Activated CD8-positive, alpha-beta memory T cell treated with anti-CD3 and anti-CD28 coated beads, Interleukin-2, amount 10 ng/mL, durations not matched to agents 7 days and 5 days (primary cell): ENCODE data around the gene KRT17. TPM values are rescaled to one million over a fixed set of nuclear protein-coding genes. Genes with fewer than 3 reads are reported as not detected.
"Not testable (repeated sequence)": the region's sequence is repeated elsewhere in the genome, so short reads cannot be mapped to it uniquely, and the experiment has no call there.

Experiments used
- ATAC-seq: fragments of 150-1000 bp; cut with Tn5 transposase; one replicate; pipeline ENCODE4 v1.10.0; 2021; ENCODE audit warnings: moderate library complexity
- CTCF ChIA-PET: fragments of 350-600 bp; sonication (Branson Sonifier 250); formaldehyde crosslinking; loops from one replicate; lab custom pipeline; 2021; ENCODE audit warnings: antibody characterized with exemption; lab: Charles Lee
- DNase-seq: peaks from one replicate; pipeline ENCODE4 v3.0.0-alpha.2; 2020
- H3K27ac Mint-ChIP-seq: one replicate; pipeline ENCODE4 v1.8.0; 2021; ENCODE audit warnings: mild to moderate bottlenecking, mixed read lengths
- H3K27me3 Mint-ChIP-seq: one replicate; pipeline ENCODE4 v1.8.0; 2021; ENCODE audit warnings: mixed read lengths
- H3K36me3 Mint-ChIP-seq: one replicate; pipeline ENCODE4 v1.8.0; 2021; ENCODE audit warnings: mild to moderate bottlenecking, mixed read lengths
- H3K4me1 Mint-ChIP-seq: one replicate; pipeline ENCODE4 v1.8.0; 2021; ENCODE audit warnings: mixed read lengths
- H3K4me3 Mint-ChIP-seq: one replicate; pipeline ENCODE4 v1.8.0; 2021; ENCODE audit warnings: mild to moderate bottlenecking, moderate library complexity, mixed read lengths
- H3K9me3 Mint-ChIP-seq: one replicate; pipeline ENCODE4 v1.8.0; 2022; ENCODE audit warnings: low read depth, mixed read lengths
- total RNA-seq, 2 experiments: library from RNA; stranded (reverse); gene quantifications; one replicate each; pipeline ENCODE4 v1.2.3, GENCODE V29; 2021

Gene KRT17
- total RNA-seq, 2 experiments from 2014 or later = 0.80 TPM; not detected in 1

DNA sequence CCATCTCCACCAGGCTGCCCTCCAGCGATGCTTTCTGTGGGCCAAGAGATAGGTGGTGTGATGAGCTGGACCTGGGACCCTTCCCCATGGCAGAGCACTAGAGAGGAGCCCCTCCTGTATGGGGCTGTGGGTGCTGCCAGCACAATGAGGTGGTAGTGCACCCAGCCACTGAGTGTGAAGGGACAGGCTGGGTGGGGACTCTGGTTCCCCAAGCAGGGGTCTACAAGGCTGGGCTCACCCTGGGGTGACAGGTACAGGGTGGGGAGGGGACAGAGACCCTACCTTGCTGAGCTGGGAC lies 3.6 kb upstream of the KRT17 start:
- H3K4me1 Mint-ChIP-seq, H3K27ac Mint-ChIP-seq, H3K27me3 Mint-ChIP-seq, ATAC-seq, H3K4me3 Mint-ChIP-seq, H3K36me3 Mint-ChIP-seq, H3K9me3 Mint-ChIP-seq, DNase-seq: not testable (repeated sequence)
- CTCF ChIA-PET = interaction anchor here (1.4 to 1.5 kb wide), 2 partner anchors 35 to 79 kb away, joined by 3 to 4 read pairs; no protein-coding TSS in a partner anchor

DNA sequence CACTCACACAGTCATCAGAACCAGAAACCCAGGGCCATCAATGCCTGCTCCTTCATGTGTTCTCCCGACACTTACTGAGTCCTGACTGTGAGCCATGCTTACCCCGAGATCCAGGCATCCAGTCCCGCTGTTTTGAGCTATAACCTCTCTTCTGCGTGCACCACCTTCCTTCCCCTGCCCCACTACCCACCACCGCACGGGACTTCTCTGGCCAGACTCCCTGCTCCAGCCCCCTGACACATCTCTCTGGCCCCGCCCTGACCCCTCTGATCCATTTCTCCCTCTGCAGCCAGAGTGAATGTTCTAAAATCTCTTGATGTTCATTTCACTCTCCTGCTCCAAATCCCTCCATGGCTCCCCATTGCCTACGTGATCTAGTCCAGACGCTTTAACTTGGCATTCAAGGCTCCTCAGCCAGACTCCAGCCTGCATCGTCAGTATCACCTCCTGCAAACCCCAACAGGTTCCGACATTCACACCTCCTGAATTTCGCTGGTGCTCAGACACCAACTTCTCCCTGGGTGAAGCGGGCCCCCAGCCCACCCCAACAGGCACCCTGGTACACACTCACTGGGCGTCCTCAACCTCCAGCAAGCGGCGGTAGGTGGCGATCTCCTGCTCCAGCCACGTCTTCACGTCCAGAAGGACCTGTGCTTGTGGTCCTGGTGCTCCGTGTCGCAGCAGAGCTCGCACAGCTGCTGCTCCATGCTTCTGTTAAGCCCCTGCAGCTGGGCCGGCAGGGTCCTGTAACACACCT lies 3.1 kb upstream of the KRT17 start:
- CTCF ChIA-PET = interaction anchor here (0.9 to 1.5 kb wide), 3 partner anchors 21 to 79 kb away, joined by 3 to 4 read pairs (median 4); no protein-coding TSS in a partner anchor
- DNase-seq (no peak), ATAC-seq (no peak)
- Mint-ChIP-seq H3K27me3 (no peaks in the 10 kb centered on the region), H3K9me3 (no peaks in the 10 kb centered on the region), H3K27ac (no peak overlapping the region), H3K36me3 (no peaks in the 10 kb centered on the region), H3K4me1 (no peaks in the 10 kb centered on the region), H3K4me3 (no peak overlapping the region)

DNA sequence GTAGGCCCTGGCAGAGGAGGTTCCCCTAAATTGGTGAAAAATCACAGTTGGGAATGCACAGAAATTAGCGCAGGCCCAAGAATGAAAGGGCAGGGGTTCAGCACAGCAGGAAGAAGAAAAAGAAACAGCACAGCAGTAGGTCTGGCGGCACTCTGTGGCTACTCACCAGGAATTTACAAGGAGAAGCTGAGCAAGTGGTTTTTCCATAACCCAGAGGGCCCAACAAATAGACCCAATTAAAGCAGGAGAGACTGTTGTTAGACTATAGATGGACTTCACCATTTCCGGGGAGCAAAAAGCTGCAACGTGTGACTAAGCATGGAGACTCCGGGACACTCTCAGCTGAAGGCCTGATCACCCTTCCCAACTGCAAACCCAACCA lies 2.5 kb upstream of the KRT17 start:
- not testable (repeated sequence) for H3K36me3 Mint-ChIP-seq, ATAC-seq, H3K27ac Mint-ChIP-seq, H3K9me3 Mint-ChIP-seq, H3K4me3 Mint-ChIP-seq, H3K4me1 Mint-ChIP-seq, H3K27me3 Mint-ChIP-seq, DNase-seq
- CTCF ChIA-PET = interaction anchor here (0.9 to 1.5 kb wide), 2 partner anchors 22 to 36 kb away, joined by 4 read pairs; no protein-coding TSS in a partner anchor

DNA sequence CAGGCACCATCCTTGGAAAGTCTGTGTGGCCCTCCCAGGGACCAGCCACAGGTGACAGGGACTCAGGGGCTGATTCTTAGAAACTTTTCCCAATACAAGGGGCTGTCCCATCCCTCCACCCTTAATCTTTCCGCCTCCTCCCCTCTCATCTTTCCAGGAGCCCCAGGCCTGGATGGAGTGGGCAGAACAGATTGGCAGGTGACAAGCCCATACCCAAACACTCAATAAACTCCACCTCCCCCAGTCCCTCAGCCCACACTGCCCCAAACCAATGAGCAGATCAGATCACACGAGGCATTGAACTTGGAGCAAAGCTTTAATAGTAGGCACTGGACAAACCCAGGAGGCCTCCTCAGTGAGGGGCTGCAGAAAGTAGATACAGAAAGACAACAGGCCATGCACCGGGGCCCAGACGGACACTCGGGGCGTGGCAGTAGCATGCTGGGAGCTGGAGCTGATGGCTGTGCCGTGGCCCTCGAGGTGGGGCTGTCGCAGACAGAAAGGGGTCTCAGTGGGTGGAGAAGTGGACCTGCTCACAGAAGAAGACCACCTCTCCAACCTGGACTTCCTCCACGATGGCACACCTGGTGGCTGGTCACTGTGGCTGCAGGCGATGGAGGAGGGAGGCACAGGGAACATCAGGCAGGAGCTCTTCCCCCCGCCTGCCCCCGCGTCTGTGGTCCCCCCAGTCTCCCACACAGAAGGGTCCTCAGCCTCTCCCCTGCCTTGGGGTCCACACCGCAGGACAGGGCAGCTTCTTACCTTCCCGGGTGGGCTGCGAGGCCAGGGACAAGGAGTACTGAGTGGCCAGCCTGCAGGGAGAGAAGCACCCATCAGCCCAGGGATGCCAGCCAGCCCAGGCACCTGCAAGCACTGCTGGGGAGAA lies 1.9 kb upstream of the KRT17 start:
- H3K27ac Mint-ChIP-seq, H3K36me3 Mint-ChIP-seq, ATAC-seq, H3K9me3 Mint-ChIP-seq, DNase-seq, H3K27me3 Mint-ChIP-seq, CTCF ChIA-PET, H3K4me3 Mint-ChIP-seq, H3K4me1 Mint-ChIP-seq: not testable (repeated sequence)

DNA sequence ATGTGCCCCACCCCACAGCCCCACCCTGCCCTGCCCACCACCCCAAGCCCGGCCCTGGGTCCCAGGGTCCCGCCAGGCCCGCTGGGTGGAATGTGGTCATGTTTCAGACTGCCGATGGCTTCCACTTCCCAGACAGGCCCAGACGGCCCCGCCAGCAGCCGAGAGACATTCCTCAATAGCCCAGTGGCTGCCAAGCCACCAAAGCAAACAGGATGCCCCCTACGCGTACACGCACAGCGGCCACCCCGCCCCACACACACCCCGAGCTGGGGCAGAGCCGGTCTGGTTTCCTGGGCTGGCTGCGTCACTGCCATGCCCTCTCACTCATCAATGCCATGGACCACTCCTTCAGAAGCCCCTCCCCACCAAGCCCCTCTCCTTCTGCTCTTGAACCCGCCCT lies 1.2 kb upstream of the KRT17 start:
- H3K27ac Mint-ChIP-seq = no peak overlapping the region
- no peaks in the 10 kb centered on the region for H3K4me1 Mint-ChIP-seq
- CTCF ChIA-PET = no interaction called here
- H3K9me3 Mint-ChIP-seq = no peaks in the 10 kb centered on the region
- no peaks in the 10 kb centered on the region for H3K36me3 Mint-ChIP-seq
- no peak overlapping the region for H3K4me3 Mint-ChIP-seq
- DNase-seq (no peak), ATAC-seq (no peak)
- H3K27me3 Mint-ChIP-seq = no peaks in the 10 kb centered on the region

DNA sequence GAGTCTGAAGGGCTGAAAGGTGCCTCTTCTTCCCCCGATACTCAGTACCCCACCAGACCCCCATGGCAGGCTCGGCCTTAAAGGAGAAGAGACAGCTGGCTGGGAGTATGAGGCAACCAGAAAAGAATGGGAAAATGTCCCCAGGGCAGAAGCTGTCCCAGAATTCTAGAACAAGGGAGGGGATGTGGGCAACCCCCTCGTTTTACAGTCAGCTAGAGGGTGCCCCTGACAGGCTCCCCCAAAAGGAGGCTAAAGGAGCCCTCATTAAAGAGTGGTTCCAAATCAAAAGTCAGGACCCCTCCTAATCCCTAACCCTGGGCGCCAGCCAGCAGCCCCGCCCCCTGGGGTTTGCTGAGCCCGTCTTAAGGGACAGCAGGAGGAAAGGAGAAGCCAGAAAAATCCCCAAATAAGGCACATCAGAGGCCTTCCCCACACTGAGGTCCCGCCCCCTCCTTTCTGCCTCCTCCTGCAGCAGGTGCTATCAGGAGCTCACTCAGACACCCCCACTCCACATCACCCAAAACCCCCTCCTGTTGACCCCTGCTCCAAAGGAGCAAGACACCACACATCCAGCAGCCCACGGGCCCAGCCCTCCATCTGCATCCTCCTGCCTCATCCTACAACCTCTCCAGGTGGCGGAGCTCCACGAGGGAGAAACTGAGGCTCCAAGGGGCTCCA lies 1.1 kb downstream of the KRT17 start:
- CTCF ChIA-PET = interaction anchor here (1.2 kb wide), 1 partner anchor 25 kb away, joined by 3 read pairs; no protein-coding TSS in a partner anchor
- not testable (repeated sequence) for H3K36me3 Mint-ChIP-seq, DNase-seq, H3K4me3 Mint-ChIP-seq, H3K9me3 Mint-ChIP-seq, H3K27me3 Mint-ChIP-seq, H3K4me1 Mint-ChIP-seq, H3K27ac Mint-ChIP-seq, ATAC-seq

DNA sequence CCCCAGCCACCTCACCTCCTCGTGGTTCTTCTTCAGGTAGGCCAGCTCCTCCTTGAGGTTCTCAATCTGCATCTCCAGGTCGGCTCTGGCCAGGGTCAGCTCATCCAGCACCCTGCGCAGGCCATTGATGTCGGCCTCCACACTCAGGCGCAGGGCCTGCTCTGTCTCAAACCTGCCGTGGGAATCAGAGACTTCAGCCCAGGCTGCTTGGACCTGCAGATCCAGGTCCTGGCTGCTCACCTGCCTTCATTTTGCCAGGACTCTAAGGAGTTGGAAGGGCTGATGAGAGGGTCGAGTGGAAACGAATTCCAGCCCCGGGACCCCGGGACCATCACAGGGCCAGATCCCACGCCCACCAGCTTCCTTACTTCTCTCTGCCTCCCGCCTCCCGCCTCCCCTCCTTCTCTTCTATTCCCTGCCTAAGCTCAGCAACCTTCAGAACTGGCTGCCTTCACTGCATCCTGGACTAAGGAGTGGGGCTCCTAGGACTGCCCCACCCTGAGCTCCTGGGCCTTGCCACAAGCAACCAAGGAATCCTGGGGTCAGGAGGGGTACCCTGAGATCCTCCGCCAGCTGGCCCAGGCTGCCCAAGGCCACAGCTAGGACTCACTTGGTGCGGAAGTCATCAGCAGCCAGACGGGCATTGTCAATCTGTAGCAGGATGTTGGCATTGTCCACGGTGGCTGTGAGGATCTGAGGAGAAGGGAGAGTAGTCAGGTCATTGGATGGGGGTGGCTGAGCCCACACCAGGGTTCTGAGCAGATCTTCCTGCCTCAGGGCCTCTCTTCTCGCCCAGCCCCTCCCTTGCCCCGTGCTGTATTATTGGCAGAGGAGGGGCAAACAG lies 1.8 kb downstream of the KRT17 start:
- H3K27me3 Mint-ChIP-seq, ATAC-seq, H3K9me3 Mint-ChIP-seq, H3K36me3 Mint-ChIP-seq, H3K4me3 Mint-ChIP-seq, CTCF ChIA-PET, H3K27ac Mint-ChIP-seq, DNase-seq, H3K4me1 Mint-ChIP-seq: not testable (repeated sequence)

DNA sequence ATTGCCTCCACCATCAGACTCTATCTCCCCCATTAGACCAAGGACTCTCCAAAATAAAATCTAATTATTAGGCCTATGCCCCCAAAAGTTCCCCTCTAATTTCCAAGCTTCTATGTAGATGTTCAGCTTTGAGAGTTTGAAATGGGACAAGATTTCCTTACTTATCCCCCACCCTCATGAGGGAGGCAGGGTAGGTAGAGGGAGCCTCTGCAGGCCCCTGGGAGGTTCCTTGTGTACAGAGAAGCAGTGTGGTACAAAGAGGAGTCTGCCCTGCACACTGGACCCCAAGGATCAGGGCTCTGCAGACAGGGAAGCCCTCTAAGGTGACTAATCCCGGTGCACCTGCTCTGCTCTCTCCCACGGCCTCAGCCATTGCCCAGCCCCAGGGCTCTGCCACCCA lies 2.5 kb downstream of the KRT17 start:
- Mint-ChIP-seq H3K27ac (no peak overlapping the region), H3K4me1 (no peaks in the 10 kb centered on the region), H3K9me3 (no peaks in the 10 kb centered on the region), H3K4me3 (no peak overlapping the region), H3K36me3 (no peaks in the 10 kb centered on the region), H3K27me3 (no peaks in the 10 kb centered on the region)
- no peak for DNase-seq
- no peak for ATAC-seq
- CTCF ChIA-PET = no interaction called here

DNA sequence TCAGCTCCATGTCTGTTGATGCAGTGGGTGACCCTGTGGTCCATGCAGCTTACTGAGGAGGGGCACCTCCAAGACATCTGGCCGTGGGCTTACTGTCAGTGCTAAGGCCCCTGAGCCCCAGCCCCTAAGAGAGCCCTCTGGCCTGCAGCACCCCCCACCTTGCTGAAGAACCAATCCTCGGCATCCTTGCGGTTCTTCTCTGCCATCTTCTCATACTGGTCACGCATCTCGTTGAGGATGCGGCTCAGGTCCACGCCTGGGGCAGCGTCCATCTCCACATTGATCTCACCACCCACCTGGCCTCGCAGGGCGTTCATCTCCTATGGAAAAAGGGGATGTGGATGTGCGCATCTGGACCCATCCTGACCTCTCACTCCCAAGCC lies 2.9 kb downstream of the KRT17 start:
- H3K27me3 Mint-ChIP-seq, DNase-seq, H3K27ac Mint-ChIP-seq, H3K4me3 Mint-ChIP-seq, ATAC-seq, H3K36me3 Mint-ChIP-seq, H3K4me1 Mint-ChIP-seq, H3K9me3 Mint-ChIP-seq: not testable (repeated sequence)
- CTCF ChIA-PET = interaction anchor here (1.3 to 1.5 kb wide), 2 partner anchors 9 to 27 kb away, joined by 3 to 4 read pairs; no protein-coding TSS in a partner anchor

DNA sequence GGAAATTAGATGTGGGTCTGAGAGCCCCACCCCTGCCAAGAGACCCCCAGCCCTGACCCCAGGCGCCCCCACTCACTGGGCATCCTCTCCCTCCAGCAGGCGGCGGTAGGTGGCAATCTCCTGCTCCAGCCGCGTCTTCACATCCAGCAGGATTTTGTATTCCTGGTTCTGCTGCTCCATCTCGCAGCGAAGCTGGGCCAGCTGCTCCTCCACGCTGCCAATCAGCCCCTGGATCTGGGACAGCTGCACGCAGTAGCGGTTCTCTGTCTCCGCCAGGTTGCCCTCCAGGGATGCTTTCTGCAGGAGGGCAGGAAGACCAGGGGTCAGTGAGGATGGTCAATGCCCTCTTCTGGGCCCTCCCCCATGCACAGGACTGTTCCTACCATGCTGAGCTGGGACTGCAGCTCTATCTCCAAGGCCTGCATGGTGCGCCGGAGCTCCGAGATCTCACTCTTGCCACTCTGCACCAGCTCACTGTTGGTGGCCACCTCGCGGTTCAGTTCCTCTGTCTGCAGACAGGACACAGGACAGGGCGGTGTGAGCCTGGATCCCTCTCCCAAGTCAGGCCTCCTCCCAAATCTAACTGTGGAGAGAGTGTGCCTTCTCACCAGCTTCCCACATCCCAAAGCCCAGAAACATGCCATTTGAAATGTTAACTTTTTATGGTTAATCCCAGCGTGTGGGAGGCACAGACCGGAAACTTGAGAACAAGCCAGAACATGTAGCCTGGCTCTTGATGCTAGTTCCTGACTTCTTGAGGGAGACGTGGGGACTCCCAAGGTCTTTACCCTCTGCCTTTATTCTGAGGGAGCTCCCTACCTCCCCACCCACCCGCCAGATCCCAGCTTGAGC lies 3.6 kb downstream of the KRT17 start:
- Mint-ChIP-seq H3K9me3 (no peaks in the 10 kb centered on the region), H3K27me3 (no peaks in the 10 kb centered on the region)
- CTCF ChIA-PET = interaction anchor here (1.3 to 1.5 kb wide), 2 partner anchors 9 to 27 kb away, joined by 3 to 4 read pairs; no protein-coding TSS in a partner anchor

DNA sequence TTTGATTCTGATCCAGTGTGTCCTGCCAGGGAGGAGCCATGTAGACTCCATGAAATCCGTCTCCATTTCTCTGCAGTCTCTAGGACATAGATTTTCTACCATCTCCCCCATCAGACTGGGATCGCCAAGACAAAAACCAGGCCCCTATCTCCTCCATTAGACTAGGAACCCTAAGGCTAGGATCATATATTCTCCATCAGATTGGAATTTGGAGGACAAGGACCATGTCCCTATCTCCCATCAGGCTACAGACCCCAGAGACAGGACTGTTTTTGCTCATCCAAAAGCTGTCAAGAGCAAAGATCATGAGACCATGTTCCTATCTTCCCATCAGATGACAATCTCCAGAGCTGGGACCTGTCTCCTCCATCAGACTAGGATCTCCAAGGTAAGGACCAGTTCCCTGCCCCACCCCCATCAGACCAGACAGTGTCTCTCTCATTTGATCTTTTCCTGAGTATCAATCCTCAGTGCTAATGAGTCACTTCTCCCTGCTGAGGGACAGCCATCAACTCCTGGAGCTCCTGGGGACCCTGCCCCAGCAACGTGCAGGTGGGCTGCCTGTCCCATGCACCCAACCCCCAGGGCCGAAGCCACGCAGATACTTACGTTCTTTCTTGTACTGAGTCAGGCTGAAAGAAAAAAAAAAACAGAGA lies 4.3 kb downstream of the KRT17 start:
- not testable (repeated sequence) for H3K4me3 Mint-ChIP-seq, H3K9me3 Mint-ChIP-seq, H3K4me1 Mint-ChIP-seq, H3K36me3 Mint-ChIP-seq, H3K27me3 Mint-ChIP-seq, DNase-seq, ATAC-seq, H3K27ac Mint-ChIP-seq
- CTCF ChIA-PET = interaction anchor here (1.3 to 1.5 kb wide), 2 partner anchors 10 to 28 kb away, joined by 3 to 4 read pairs; no protein-coding TSS in a partner anchor

More for the DNA sequence above, 3.6 kb downstream of the KRT17 start:
- DNase-seq = no peak
- Mint-ChIP-seq H3K27ac (no peak overlapping the region), H3K4me1 (no peaks in the 10 kb centered on the region), H3K4me3 (no peak overlapping the region), H3K36me3 (no peaks in the 10 kb centered on the region)
- ATAC-seq = no peak
